Breast epithelium (tissue), 4 donors: ENCODE results near the gene CST8. TPM values are rescaled to one million over a fixed set of nuclear protein-coding genes. Genes with fewer than 3 reads are reported as not detected.

Source experiments
- DNase-seq, 2 donors: peaks; one replicate each; pipeline ENCODE4 v3.0.0-alpha.2; 2019; ENCODE audit warnings: low spot score in 2 of 2
- H3K27ac ChIP-seq, 2 donors: fragments of 200-600 bp; sonication (generic) in 1 of 2; one replicate each; pipeline ENCODE4 v1.5.1; 2016 to 2019; ENCODE audit warnings: mild to moderate bottlenecking in 1 of 2
- H3K27me3 ChIP-seq, 2 donors: fragments of 200-600 bp; sonication (generic) in 1 of 2; one replicate each; pipeline versions ENCODE4 v1.5.1 to v1.6.0; 2017 to 2019; ENCODE audit warnings: control low read depth in 1 of 2, mild to moderate bottlenecking in 1 of 2
- H3K36me3 ChIP-seq: fragments of 200-600 bp; one replicate; pipeline ENCODE4 v1.5.1; 2019
- H3K4me1 ChIP-seq, 2 donors: fragments of 200-600 bp; sonication (generic); one replicate each; pipeline ENCODE4 v1.5.1; 2016 to 2019; ENCODE audit warnings: control low read depth in 1 of 2
- H3K4me3 ChIP-seq, 3 donors: fragments of 200-600 bp; sonication (generic); 1 replicate in 2 of 3; 2 replicates in 1 of 3; pipeline ENCODE4 v1.5.1; 2016 to 2019; ENCODE audit warnings: mild to moderate bottlenecking in 3 of 3, moderate library complexity in 2 of 3
- H3K9me3 ChIP-seq, 2 donors: fragments of 200-600 bp; sonication (generic) in 1 of 2; one replicate each; pipeline ENCODE4 v1.5.1; 2016 to 2019; ENCODE audit warnings: control low read depth in 1 of 2
- CTCF ChIP-seq, 3 donors: fragments of 450-650 bp; IDR thresholded peaks; one replicate each; pipeline ENCODE4 v1.5.1; 2016 to 2017; ENCODE audit warnings: antibody characterized with exemption in 3 of 3, mild to moderate bottlenecking in 3 of 3, moderate library complexity in 3 of 3
- POLR2A ChIP-seq: fragments of 450-650 bp; IDR thresholded peaks from one replicate; pipeline ENCODE4 v1.6.1; 2016; ENCODE audit warnings: antibody characterized with exemption, mild to moderate bottlenecking, moderate library complexity
- POLR2AphosphoS5 ChIP-seq, 3 donors: sonication (generic); formaldehyde crosslinking; IDR thresholded peaks; one replicate each; pipeline ENCODE4 v1.6.1; 2017; ENCODE audit warnings: antibody characterized with exemption in 3 of 3
- intact Hi-C: fragments of 100-400 bp; cut with DNase I; formaldehyde crosslinking; loops from one replicate; pipeline ENCODE4 v1.15.1; 2023; ENCODE audit warnings: low total_unique reads
- total RNA-seq, 3 donors: library from RNA; depleted of rRNA; stranded (reverse); fragments of >200 nt; gene quantifications; one replicate each; pipeline ENCODE4 v1.1.0, GENCODE V29; 2016

Gene CST8
- total RNA-seq, 3 donors from 2014 or later: not detected

GRCh38 chr20:23488470-23488869 is 2.4 kb upstream of the CST8 start:
- no peaks in the 10 kb centered on the region for H3K27me3 ChIP-seq
- intact Hi-C loops: no loop called here
- H3K36me3 ChIP-seq: no peaks in the 10 kb centered on the region
- H3K4me3 ChIP-seq: no peak overlapping the region
- no peak overlapping the region for H3K27ac ChIP-seq
- TF ChIP-seq CTCF (IDR thresholded peaks at IDR 0.05) (no peak), POLR2AphosphoS5 (IDR thresholded peaks at IDR 0.05) (no peak), POLR2A (no peak)
- H3K9me3 ChIP-seq: peaks cover 0 to 4% of the 10 kb centered on the region in 2 donors
- H3K4me1 ChIP-seq: no peaks in the 10 kb centered on the region
- DNase-seq: no peak

- no peak overlapping the region for H3K4me3 ChIP-seq
- intact Hi-C loops: no loop called here
Measured at GRCh38 chr20:23488996-23489395, 1.9 kb upstream of the CST8 start.

GRCh38 chr20:23492292-23492691 is 1.4 kb downstream of the CST8 start:
- DNase-seq: no peak
- Histone ChIP-seq H3K4me1 (no peaks in the 10 kb centered on the region), H3K27ac (no peak overlapping the region), H3K9me3 (peaks cover 0 to 4% of the 10 kb centered on the region in 2 donors), H3K4me3 (no peak overlapping the region), H3K27me3 (no peaks in the 10 kb centered on the region), H3K36me3 (no peaks in the 10 kb centered on the region)
- TF ChIP-seq POLR2AphosphoS5 (IDR thresholded peaks at IDR 0.05) (no peak), CTCF (IDR thresholded peaks at IDR 0.05) (no peak), POLR2A (no peak)
- intact Hi-C loops: no loop called here

More at GRCh38 chr20:23488996-23489395, 1.9 kb upstream of the CST8 start:
- Histone ChIP-seq H3K27me3 (no peaks in the 10 kb centered on the region), H3K9me3 (peaks cover 0 to 4% of the 10 kb centered on the region in 2 donors), H3K36me3 (no peaks in the 10 kb centered on the region), H3K4me1 (no peaks in the 10 kb centered on the region), H3K27ac (no peak overlapping the region)
- no peak for DNase-seq
- TF ChIP-seq POLR2A (no peak), POLR2AphosphoS5 (IDR thresholded peaks at IDR 0.05) (no peak), CTCF (IDR thresholded peaks at IDR 0.05) (no peak)

GRCh38 chr20:23493172-23493772 is 2.4 kb downstream of the CST8 start:
- Histone ChIP-seq H3K9me3 (peaks cover 0 to 3% of the 10 kb centered on the region in 2 donors), H3K4me1 (no peaks in the 10 kb centered on the region), H3K27me3 (no peaks in the 10 kb centered on the region)

More at GRCh38 chr20:23493172-23493772, 2.4 kb downstream of the CST8 start:
- no peak for TF ChIP-seq POLR2A
- no peak for TF ChIP-seq CTCF (IDR thresholded peaks at IDR 0.05)
- TF ChIP-seq POLR2AphosphoS5 (IDR thresholded peaks at IDR 0.05): no peak
- Histone ChIP-seq H3K27ac (no peak overlapping the region), H3K4me3 (no peak overlapping the region), H3K36me3 (no peaks in the 10 kb centered on the region)
- DNase-seq: no peak
- intact Hi-C loops: no loop called here
